Bronchial smooth muscle cell (primary cell): ENCODE data around the gene SH3BP5L. TPM values are rescaled to one million over a fixed set of nuclear protein-coding genes. Genes with fewer than 3 reads are reported as not detected.

Source experiments
- total RNA-seq: library from RNA; depleted of rRNA; stranded (reverse); fragments of >200 nt; gene quantifications from 2 replicates; pipeline ENCODE4 v1.2.1, GENCODE V29; 2014

Gene SH3BP5L
- total RNA-seq: 16.9 and 17.0 TPM in 2 replicates

GRCh38 chr1:248825909-248826760, at the start of gene SH3BP5L:
TSS of gene SH3BP5L (minus strand) at chr1:248825915. CDS start at chr1:248824935, 980 bp downstream.

DNA sequence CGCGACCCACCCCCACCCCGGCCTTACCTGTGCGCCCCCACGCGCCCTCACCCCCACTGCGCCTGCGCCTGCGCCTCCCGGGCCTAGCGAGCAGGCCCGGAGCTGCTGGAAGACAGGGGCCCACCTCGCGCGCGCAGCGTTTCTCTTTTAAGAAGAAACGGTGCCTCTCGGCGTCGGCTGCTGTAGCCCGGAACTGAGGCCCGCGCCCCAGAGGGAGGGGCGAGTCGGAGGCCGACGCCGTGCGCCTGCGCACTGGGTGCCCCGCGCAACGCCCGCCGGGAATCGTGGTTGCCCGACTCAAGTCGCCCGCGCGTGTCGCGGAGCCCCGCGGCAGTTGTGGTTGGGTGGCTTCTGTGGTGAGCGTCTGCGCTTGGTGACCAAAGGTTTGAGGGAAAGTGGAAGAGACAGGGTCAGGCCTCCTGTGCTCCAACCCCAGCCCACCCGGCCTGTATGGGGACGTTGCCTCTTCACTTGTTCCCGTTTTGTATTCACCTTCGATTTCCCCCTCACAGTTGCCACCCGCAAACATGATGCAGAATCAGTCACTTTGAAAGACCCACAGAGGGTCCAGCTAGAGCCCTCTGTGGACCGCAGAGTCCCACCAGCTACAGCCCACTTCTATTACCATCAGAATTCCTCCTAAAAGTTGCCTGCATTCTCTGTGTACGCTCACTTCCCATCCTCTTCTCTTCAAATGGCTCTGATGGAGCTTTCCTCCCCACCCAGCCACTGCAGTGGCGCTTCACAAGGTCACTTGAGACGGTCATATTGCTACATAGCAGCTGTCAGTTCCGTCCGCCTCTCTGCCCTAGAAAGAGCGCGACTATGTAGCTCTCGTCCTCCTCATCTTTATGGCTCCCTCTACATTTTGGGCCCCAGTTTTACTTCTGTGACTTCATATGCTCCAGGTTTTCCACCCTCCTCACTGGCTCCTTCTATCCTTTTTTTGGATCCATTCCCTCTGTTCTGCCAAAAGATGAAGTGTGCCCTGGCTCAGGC, 33.5 kb upstream of the SH3BP5L start, which contains the start of gene ZNF692:
Gene ZNF692 (minus strand): TSS at position 195 of the 999 bp plus-strand sequence. CDS start 776 bp downstream, outside the sequence.

DNA sequence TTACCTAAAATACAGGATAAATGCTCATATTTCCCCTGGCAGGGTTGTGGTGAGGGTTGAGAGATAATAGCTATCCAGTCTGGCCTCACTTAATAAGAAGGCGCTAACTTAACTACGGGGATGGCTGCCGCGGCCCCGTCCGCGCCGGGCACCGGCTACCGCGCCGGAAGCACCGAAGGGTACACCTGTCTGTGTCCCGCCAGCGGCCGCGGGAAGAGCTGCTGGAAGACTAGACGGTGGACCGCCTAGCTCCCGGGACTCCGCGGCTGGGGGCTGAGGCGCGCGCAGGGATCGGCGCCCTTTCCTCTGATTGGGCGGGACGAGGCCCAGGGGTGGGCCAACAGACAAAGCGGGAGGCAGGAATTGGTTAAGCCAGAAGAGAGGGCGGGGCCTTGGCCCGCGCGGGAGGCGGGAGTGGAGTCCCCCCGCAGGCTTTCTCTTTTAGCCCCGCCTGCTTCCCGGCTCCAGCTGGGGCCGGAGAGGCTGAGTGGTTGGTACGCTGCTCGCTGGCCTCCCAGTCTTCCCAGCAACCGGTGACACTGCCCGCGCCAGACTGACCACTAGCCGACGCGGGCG, 12.2 kb upstream of the SH3BP5L start, which contains the start of gene ZNF672:
Gene ZNF672 (plus strand): TSS at position 444 of the 576 bp plus-strand sequence. CDS start 9,051 bp downstream, outside the sequence.

Other genes with a start within 250 kb of the SH3BP5L start
- not detected in 2 replicates for gene OR2T10, start 228.2 kb downstream of the SH3BP5L start, total RNA-seq
- gene OR2T11, start 190.8 kb downstream of the SH3BP5L start, total RNA-seq: not detected in 2 replicates
- not detected in 2 replicates for gene OR2T35, start 180.6 kb downstream of the SH3BP5L start, total RNA-seq
- gene OR2T27, start 170.4 kb downstream of the SH3BP5L start, total RNA-seq: not detected in 2 replicates
- gene OR14I1, start 123.1 kb downstream of the SH3BP5L start, total RNA-seq: not detected in 2 replicates
- gene LYPD8, start 70.2 kb downstream of the SH3BP5L start, total RNA-seq: not detected in 2 replicates
- 10.2 and 11.8 TPM in 2 replicates for gene ZNF672, start 12.3 kb upstream of the SH3BP5L start, total RNA-seq
- gene ZNF692, start 33.2 kb upstream of the SH3BP5L start, total RNA-seq: 13.6 and 17.7 TPM in 2 replicates
- 4.4 and 6.4 TPM in 2 replicates for gene PGBD2, start 80.3 kb upstream of the SH3BP5L start, total RNA-seq